ENCODE measurements around the gene HDAC4.

HDAC4 gene

GRCh38 chr2:239033801-239034560 lies 366.8 kb downstream of the HDAC4 start:
- no peak overlapping the region for H3K4me3 Mint-ChIP-seq
- H3K27me3 Mint-ChIP-seq = peaks cover 16% of the 10 kb centered on the region
- no peaks in the 10 kb centered on the region for H3K36me3 Mint-ChIP-seq
- H3K9me3 Mint-ChIP-seq = no peaks in the 10 kb centered on the region
- DNase-seq (ENCODE audit: low spot score in 2 of 2) (no peak), ATAC-seq (ENCODE audit: low read depth) (no peak)
- H3K27ac Mint-ChIP-seq = no peak overlapping the region
- H3K4me1 Mint-ChIP-seq = peaks cover 2% of the 10 kb centered on the region

GRCh38 chr2:239029958-239030357 lies 370.9 kb downstream of the HDAC4 start:
- H3K27me3 Mint-ChIP-seq = peaks cover 9% of the 10 kb centered on the region
- ATAC-seq (ENCODE audit: low read depth) (no peak), DNase-seq (ENCODE audit: low spot score in 2 of 2) (no peak)
- peaks cover 2% of the 10 kb centered on the region for H3K4me1 Mint-ChIP-seq
- no peaks in the 10 kb centered on the region for H3K9me3 Mint-ChIP-seq
- H3K4me3 Mint-ChIP-seq = no peak overlapping the region
- H3K36me3 Mint-ChIP-seq = no peaks in the 10 kb centered on the region
- no peak overlapping the region for H3K27ac Mint-ChIP-seq

GRCh38 chr2:239028253-239028619 lies 372.6 kb downstream of the HDAC4 start:
- Mint-ChIP-seq H3K9me3 (no peaks in the 10 kb centered on the region), H3K36me3 (no peaks in the 10 kb centered on the region), H3K4me1 (no peaks in the 10 kb centered on the region), H3K27ac (no peak overlapping the region), H3K27me3 (peaks cover 4% of the 10 kb centered on the region), H3K4me3 (no peak overlapping the region)
- ATAC-seq (ENCODE audit: low read depth) (no peak), DNase-seq (ENCODE audit: low spot score in 2 of 2) (no peak)

- Mint-ChIP-seq H3K4me1 (no peaks in the 10 kb centered on the region), H3K4me3 (no peak overlapping the region), H3K9me3 (no peaks in the 10 kb centered on the region), H3K36me3 (no peaks in the 10 kb centered on the region), H3K27me3 (peaks cover 4% of the 10 kb centered on the region), H3K27ac (no peak overlapping the region)
- DNase-seq (ENCODE audit: low spot score in 2 of 2) (no peak), ATAC-seq (ENCODE audit: low read depth) (no peak)
These were observed 373.2 kb downstream of the HDAC4 start for GRCh38 chr2:239027391-239028252.

- Mint-ChIP-seq H3K36me3 (no peaks in the 10 kb centered on the region), H3K4me3 (no peak overlapping the region), H3K27me3 (peaks cover 2% of the 10 kb centered on the region), H3K27ac (no peak overlapping the region), H3K4me1 (no peaks in the 10 kb centered on the region), H3K9me3 (no peaks in the 10 kb centered on the region)
- DNase-seq (ENCODE audit: low spot score in 2 of 2) = no peak
- no peak for ATAC-seq (ENCODE audit: low read depth)
These were observed 374.0 kb downstream of the HDAC4 start for GRCh38 chr2:239026711-239027361.

- peaks cover 3% of the 10 kb centered on the region for H3K27me3 Mint-ChIP-seq
- DNase-seq (ENCODE audit: low spot score in 2 of 2) (no peak), ATAC-seq (ENCODE audit: low read depth) (no peak)
- H3K4me3 Mint-ChIP-seq = no peak overlapping the region
- no peaks in the 10 kb centered on the region for H3K4me1 Mint-ChIP-seq
- H3K9me3 Mint-ChIP-seq = no peaks in the 10 kb centered on the region
- no peak overlapping the region for H3K27ac Mint-ChIP-seq
- H3K36me3 Mint-ChIP-seq = no peaks in the 10 kb centered on the region
These were observed 374.8 kb downstream of the HDAC4 start for GRCh38 chr2:239025951-239026461.

- peaks cover 3% of the 10 kb centered on the region for H3K27me3 Mint-ChIP-seq
- H3K4me1 Mint-ChIP-seq = no peaks in the 10 kb centered on the region
- H3K9me3 Mint-ChIP-seq = no peaks in the 10 kb centered on the region
- ATAC-seq (ENCODE audit: low read depth) (no peak), DNase-seq (ENCODE audit: low spot score in 2 of 2) (no peak)
- H3K27ac Mint-ChIP-seq = no peak overlapping the region
- H3K36me3 Mint-ChIP-seq = no peaks in the 10 kb centered on the region
- H3K4me3 Mint-ChIP-seq = no peak overlapping the region
These were observed 375.6 kb downstream of the HDAC4 start for GRCh38 chr2:239025096-239025801.

- Mint-ChIP-seq H3K4me1 (no peaks in the 10 kb centered on the region), H3K27ac (no peak overlapping the region), H3K36me3 (no peaks in the 10 kb centered on the region), H3K9me3 (no peaks in the 10 kb centered on the region), H3K4me3 (no peak overlapping the region), H3K27me3 (peaks cover 9% of the 10 kb centered on the region)
- DNase-seq (ENCODE audit: low spot score in 2 of 2) (no peak), ATAC-seq (ENCODE audit: low read depth) (no peak)
These were observed 376.6 kb downstream of the HDAC4 start for GRCh38 chr2:239024226-239024625.

GRCh38 chr2:239022437-239023260 lies 378.2 kb downstream of the HDAC4 start:
- ATAC-seq (ENCODE audit: low read depth) = no peak
- no peaks in the 10 kb centered on the region for H3K36me3 Mint-ChIP-seq
- H3K4me3 Mint-ChIP-seq = no peak overlapping the region
- no peak overlapping the region for H3K27ac Mint-ChIP-seq
- H3K27me3 Mint-ChIP-seq = peaks cover 9% of the 10 kb centered on the region
- no peaks in the 10 kb centered on the region for H3K4me1 Mint-ChIP-seq
- DNase-seq (ENCODE audit: low spot score in 2 of 2) = no peak
- no peaks in the 10 kb centered on the region for H3K9me3 Mint-ChIP-seq

GRCh38 chr2:239021651-239022436 lies 379.0 kb downstream of the HDAC4 start:
- Mint-ChIP-seq H3K27ac (no peak overlapping the region), H3K36me3 (no peaks in the 10 kb centered on the region), H3K27me3 (peaks cover 9% of the 10 kb centered on the region), H3K9me3 (no peaks in the 10 kb centered on the region), H3K4me1 (no peaks in the 10 kb centered on the region), H3K4me3 (no peak overlapping the region)
- no peak for DNase-seq (ENCODE audit: low spot score in 2 of 2)
- no peak for ATAC-seq (ENCODE audit: low read depth)

- H3K27me3 Mint-ChIP-seq = peaks cover 9% of the 10 kb centered on the region
- DNase-seq (ENCODE audit: low spot score in 2 of 2) = no peak
- no peak for ATAC-seq (ENCODE audit: low read depth)
These were observed 379.6 kb downstream of the HDAC4 start for GRCh38 chr2:239021224-239021623.

GRCh38 chr2:239020541-239021041 lies 380.2 kb downstream of the HDAC4 start:
- no peak for ATAC-seq (ENCODE audit: low read depth)
- Mint-ChIP-seq H3K4me1 (no peaks in the 10 kb centered on the region), H3K36me3 (no peaks in the 10 kb centered on the region), H3K27me3 (peaks cover 14% of the 10 kb centered on the region), H3K9me3 (no peaks in the 10 kb centered on the region), H3K27ac (no peak overlapping the region), H3K4me3 (no peak overlapping the region)
- DNase-seq (ENCODE audit: low spot score in 2 of 2) = no peak

More at GRCh38 chr2:239021224-239021623, 379.6 kb downstream of the HDAC4 start:
- H3K36me3 Mint-ChIP-seq = no peaks in the 10 kb centered on the region
- no peak overlapping the region for H3K27ac Mint-ChIP-seq
- H3K9me3 Mint-ChIP-seq = no peaks in the 10 kb centered on the region
- no peaks in the 10 kb centered on the region for H3K4me1 Mint-ChIP-seq
- no peak overlapping the region for H3K4me3 Mint-ChIP-seq

Measured in memory B cell (primary cell).